Effector CD4-positive, alpha-beta T cell (primary cell): ENCODE results near the gene ADGRE2.
"Not testable (repeated sequence)": the region's sequence is repeated elsewhere in the genome, so short reads cannot be mapped to it uniquely, and the experiment has no call there.

Experiments used
- DNase-seq: peaks from one replicate; pipeline ENCODE4 v3.0.0-alpha.2; 2020
- total RNA-seq: gene quantifications from one replicate; lab custom pipeline; 2026; lab: John Stamatoyannopoulos, UW

Gene ADGRE2
- 0.94 reads per million for total RNA-seq

DNA sequence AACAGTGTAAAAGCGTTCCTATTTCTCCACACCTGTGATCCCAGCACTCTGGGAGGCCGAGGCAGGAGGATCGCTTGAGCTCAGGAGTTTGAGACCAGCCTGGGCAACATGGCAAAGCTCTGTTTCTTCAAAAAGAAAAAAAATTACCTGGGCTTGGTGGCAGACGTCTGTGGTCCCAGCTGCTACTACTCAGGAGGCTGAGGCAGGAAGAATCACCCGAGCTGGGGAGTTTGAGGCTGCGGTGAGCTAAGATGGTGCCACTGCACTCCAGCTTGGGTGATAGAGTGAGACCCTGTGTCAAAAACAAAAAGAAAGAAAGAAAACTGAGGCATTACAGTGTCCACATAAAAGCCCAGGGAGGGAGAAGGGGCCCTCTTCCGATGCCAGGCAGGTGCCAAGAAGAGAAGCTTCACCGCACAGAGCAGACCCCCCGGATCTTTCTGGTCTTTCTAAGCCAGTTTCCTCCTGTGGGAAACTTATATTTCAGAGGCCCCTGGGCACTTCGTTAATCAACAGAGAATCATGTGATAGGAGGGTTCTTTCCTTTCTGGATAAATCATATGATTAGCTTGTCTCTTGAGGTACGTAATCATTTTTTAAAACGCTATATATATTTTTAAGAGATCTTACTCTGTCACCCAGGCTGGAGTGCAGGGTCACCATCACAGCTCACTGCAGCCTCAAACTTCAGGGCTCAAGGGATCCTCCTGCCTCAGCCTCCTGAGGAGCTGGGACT lies at the start of gene ADGRE2:
TSS of gene ADGRE2 (minus strand) at position 451 of the 736 bp plus-strand sequence. CDS start 1,804 bp downstream, outside the sequence.
- not testable (repeated sequence) for DNase-seq

- no peak for DNase-seq
Observed at GRCh38 chr19:14826006-14826405, 47.6 kb upstream of the ADGRE2 start.

- no peak for DNase-seq
Observed at GRCh38 chr19:14821937-14822336, 43.6 kb upstream of the ADGRE2 start.

GRCh38 chr19:14818588-14818987 lies 40.2 kb upstream of the ADGRE2 start:
- DNase-seq = no peak

DNA sequence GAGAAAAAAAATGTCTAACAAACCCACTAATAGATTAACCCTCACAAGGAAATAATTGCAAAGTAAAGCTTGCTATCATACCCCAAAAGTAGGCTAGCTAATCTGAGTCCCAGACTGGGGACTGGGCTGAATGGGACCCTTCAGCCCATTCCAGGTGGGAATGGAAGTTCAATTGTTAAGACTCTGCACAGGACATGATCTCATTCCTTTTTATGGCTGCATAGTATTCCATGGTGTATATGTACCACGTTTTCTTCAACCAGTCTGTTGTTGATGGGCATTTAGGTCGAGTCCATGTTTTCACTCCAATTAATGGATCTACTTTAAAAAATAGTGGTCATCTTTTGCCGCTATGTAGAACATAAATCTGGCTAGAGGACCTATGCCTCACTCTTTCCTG lies 38.7 kb upstream of the ADGRE2 start:
- DNase-seq = no peak

DNA sequence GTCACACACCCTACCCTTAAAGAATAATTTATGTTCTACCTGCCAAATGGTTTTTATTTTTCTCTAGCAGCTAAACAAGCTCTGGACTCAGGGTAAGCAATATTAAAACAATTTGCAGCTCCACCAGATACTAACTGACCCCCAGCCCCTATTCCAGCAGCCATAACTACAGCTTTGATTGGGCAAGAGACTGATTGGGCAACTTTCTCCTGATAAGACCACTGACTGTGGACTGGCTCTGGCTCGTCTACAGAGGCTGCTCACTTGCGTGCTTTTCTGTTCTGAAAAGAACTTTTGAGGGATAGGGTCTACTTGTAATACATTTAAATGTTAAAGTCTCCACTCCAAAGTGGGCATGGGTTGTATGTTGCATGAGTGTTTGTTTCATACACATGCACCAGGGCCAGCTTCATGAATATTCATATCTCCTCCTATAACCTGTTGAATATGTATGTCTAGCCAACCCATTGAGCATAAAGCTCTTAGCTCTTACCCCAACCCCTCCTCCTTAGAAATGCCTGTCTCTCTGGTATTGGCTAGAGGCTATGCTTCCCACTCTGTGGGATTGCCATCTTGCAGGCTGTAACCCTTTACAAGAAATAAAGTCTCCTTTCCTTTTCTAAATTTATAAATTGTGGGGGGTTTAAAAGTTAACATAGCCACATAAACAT lies 36.8 kb upstream of the ADGRE2 start:
- no peak for DNase-seq

GRCh38 chr19:14809272-14810057 lies 31.1 kb upstream of the ADGRE2 start:
- no peak for DNase-seq

- no peak for DNase-seq
Observed at GRCh38 chr19:14804765-14805164, 26.4 kb upstream of the ADGRE2 start.

GRCh38 chr19:14798760-14799159 lies 20.4 kb upstream of the ADGRE2 start:
- no peak for DNase-seq

- no peak for DNase-seq
Observed at GRCh38 chr19:14796021-14796420, 17.7 kb upstream of the ADGRE2 start.

DNA sequence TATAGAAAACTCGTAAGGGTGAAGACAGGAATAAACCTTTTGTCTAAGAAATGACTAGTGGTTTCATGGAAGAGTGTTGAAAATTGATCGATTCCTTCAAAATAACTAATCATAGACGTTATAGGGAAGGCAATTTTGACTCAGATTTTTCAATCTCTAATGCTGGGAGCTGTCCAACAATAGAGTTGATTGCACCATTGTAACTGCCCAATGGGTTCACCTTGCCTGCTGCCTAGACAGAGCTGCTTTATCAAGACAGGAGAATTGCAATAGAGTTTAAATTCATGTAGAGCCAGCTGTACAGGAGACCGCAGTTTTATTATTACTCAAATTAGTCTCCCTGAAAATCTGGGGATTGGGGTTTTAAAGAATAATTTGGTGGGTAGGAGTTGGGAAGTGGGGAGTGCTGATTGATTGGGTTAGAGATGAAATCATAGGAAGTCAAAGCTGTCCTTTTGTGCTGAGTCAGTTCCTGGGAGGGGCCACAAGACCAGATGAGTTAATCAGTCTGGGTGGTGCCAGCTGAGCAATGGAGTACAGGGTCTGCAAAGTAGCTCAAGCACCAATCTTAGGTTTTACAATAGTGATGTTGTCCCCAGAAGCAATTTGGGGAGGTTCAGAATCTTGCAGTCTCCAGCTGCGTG lies 16.8 kb upstream of the ADGRE2 start:
- DNase-seq = no peak

DNA sequence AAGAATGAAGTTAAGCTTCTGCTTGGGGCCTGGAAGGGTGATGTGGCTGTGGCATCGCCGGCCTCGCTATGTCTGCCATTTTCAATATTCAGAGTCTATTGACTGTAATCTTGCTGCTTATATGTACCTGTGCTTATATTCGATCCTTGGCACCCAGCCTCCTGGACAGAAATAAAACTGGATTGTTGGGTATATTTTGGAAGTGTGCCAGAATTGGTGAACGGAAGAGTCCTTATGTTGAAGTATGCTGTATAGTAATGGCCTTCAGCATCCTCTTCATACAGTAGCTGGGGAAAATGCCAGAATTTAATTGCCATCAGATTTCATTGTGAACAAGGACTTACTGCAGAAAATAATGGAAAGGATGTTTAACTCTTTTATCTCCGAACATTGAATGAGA lies 13.9 kb upstream of the ADGRE2 start:
- DNase-seq = not testable (repeated sequence)

DNA sequence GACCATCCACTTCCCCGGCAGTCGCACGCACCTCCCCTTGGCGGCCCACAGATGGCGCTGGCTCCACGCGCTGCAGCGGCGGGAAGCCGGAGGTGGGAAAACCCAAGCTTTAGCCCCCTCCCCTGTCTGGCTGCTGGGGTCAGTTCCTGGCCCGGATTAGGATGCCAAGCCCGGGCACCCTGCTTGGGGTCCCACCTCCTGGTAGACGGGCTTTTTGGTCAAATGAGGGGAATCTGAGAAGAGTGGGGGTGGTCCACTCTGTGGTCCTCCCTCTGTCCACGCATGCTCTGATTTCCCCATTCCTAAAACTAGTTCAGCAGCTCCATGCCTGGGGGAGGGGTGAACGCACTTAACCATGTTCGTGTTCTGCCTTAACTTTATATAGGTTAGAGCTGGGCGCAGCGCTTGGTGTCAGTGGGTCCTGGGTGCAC lies 8.1 kb upstream of the ADGRE2 start:
- DNase-seq = no peak

- not testable (repeated sequence) for DNase-seq
Observed at GRCh38 chr19:14785102-14785793, 6.9 kb upstream of the ADGRE2 start.

- DNase-seq = not testable (repeated sequence)
Observed at GRCh38 chr19:14784730-14785101, 6.4 kb upstream of the ADGRE2 start.

GRCh38 chr19:14783410-14783998 lies 5.1 kb upstream of the ADGRE2 start:
- DNase-seq = not testable (repeated sequence)

- DNase-seq = no peak
Observed at GRCh38 chr19:14782626-14783409, 4.5 kb upstream of the ADGRE2 start.

DNA sequence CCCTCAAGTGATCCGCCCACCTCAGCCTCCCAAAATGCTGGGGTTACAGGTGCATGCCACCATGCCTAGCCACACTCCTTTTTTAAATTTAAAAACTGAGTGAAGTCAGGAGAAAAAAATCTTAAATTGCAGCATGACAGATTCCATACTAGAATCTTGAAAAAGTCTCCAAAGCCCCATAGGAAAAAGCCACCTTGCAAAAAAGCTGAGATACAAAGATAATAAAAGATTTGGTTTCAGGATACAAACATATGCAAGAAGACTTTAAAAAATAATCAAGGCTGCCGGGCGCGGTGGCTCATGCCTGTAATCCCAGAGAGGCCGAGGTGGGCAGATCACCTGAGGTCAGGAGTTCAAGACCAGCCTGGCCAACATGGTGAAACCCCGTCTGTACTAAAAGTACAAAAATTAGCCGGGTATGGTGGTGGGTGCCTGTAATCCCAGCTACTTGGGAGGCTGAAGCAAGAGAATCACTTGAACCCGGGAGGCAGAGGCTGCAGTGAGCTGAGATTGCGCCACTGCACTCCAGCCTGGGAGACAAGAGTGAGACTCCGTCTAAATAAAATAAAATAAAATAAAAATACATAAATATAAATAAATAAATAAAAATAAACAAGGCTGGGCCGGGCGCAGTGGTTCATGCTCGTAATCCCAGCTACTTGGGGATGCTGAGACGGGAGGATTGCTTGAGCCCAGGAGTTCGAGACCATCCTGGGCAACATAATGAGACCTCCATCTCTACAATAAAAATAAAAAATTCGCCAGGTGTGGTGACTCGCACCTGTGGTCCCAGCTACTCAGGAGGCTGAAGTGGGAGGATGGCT lies 3.6 kb upstream of the ADGRE2 start:
- DNase-seq = not testable (repeated sequence)

DNA sequence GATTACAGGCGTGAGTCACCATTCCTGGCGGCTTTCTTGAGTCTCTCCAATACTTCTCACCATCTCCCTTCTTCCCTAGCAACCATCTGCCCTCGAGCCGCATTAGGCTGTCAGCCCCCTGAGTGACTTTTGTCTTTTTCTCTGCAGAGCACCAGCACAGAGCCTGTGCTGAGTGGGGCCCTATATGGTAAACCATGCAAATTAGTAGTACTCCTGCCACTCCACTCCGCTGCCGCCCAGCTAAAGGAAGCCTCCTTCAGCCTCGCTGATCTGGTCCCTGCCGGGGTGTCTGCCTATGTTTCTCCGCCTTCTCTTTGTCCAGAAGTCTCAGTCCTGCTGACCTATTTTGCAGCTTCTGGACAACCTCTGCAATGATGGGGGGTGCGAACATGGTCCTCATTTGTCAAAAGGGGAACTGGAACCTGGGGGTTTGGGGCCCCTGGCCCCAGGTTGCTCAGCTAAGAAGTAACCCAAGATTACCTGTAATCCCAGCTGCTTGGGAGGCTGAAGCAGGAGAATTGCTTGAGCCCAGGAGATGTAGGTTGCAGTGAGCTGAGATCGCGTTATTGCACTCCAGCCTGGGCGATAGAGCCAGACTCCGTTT lies 2.4 kb upstream of the ADGRE2 start:
- not testable (repeated sequence) for DNase-seq

GRCh38 chr19:14779151-14779550 lies 791 bp upstream of the ADGRE2 start:
- DNase-seq = no peak
